ENCODE results near the gene LRRC47. TPM values are rescaled to one million over a fixed set of nuclear protein-coding genes. Genes with fewer than 3 reads are reported as not detected.

The LRRC47 gene
- total and polyA plus RNA-seq, 2 of the 8 experiments (the other 6 are each of a cell fraction or from before 2014, with no cell fraction given): 38.3 to 82.4 TPM

GRCh38 chr1:3736131-3736561 is 60.2 kb downstream of the LRRC47 start:
- CTCF ChIA-PET (ENCODE audit: partially characterized antibody): interaction anchor here (0.6 kb wide), 1 partner anchor 85 kb away, joined by 3 read pairs; no protein-coding TSS in a partner anchor
- H3K4ac ChIP-seq (replicated peaks; ENCODE audit: insufficient read length, low read depth, low read length): no peak overlapping the region
- no peak overlapping the region for H3K14ac ChIP-seq (ENCODE audit: insufficient read length)
- no peak overlapping the region for H2BK15ac ChIP-seq (ENCODE audit: low read length)
- DNase-seq (ENCODE audit: low read depth in 1 of 2, low spot score in 2 of 2) (no peak), FAIRE-seq (no peak)
- H2BK12ac ChIP-seq (ENCODE audit: low read depth, low read length): no peak overlapping the region
- no peaks in the 10 kb centered on the region for H3K79me2 ChIP-seq (ENCODE audit: control insufficient read depth in 1 of 2, insufficient read depth in 2 of 2, low read length in 2 of 2)
- H3K23me2 ChIP-seq (ENCODE audit: low read depth, low read length): no peaks in the 10 kb centered on the region; the same call in 1 of the 2 replicates
- peaks cover 0 to 19% (median 13%) of the 10 kb centered on the region in 4 experiments; a peak in 5 of 7 replicates for H3K4me1 ChIP-seq (replicated peaks in 1 of 4; ENCODE audit: control insufficient read depth in 3 of 4, insufficient read depth in 4 of 4, low read length in 3 of 4)
- POLR2A ChIA-PET (ENCODE audit: partially characterized antibody): interaction anchor here (1.0 to 2.0 kb wide), 4 partner anchors 10 to 32 kb away, joined by 3 to 7 read pairs (median 6); no protein-coding TSS in a partner anchor
- 94% methylated on average over 13 of the region's 13 CpGs; no CpG with 5 or more reads in 1 of the 2 experiments for WGBS, 2 experiments (ENCODE audit: extremely low coverage in 1 of 2, insufficient coverage in 1 of 2, insufficient read length in 1 of 2, insufficient replicate concordance in 2 of 2, low coverage in 1 of 2, low lambda C conversion rate in 2 of 2, missing lambda C conversion rate in 1 of 2)
- H3K23ac ChIP-seq (ENCODE audit: insufficient read length): no peak overlapping the region
- no peak overlapping the region for H3K4me3 ChIP-seq (ENCODE audit: extremely low read depth in 1 of 4, insufficient read depth in 2 of 4, low read depth in 3 of 4, low read length in 4 of 4)
- H3K56ac ChIP-seq (replicated peaks; ENCODE audit: insufficient read length, low read depth, low read length): no peak overlapping the region
- no peak overlapping the region for H2AFZ ChIP-seq (ENCODE audit: low read length)
- H3K18ac ChIP-seq (ENCODE audit: extremely low read depth, low read length): no peak overlapping the region
- no peak overlapping the region for H3K9ac ChIP-seq (replicated peaks in 1 of 4; ENCODE audit: extremely low read depth in 1 of 4, low read depth in 3 of 4, low read length in 3 of 4)
- no peak overlapping the region for H2AK5ac ChIP-seq (ENCODE audit: low read depth, low read length)
- no peak overlapping the region for H3K27ac ChIP-seq (ENCODE audit: low read depth, low read length)
- H3K79me1 ChIP-seq (ENCODE audit: low read depth, low read length): no peaks in the 10 kb centered on the region; the same call in 1 of the 2 replicates
- no peak overlapping the region for H2BK20ac ChIP-seq (ENCODE audit: low read length)
- H3K27me3 ChIP-seq (replicated peaks in 1 of 4; ENCODE audit: control insufficient read depth in 3 of 4, extremely low read depth in 1 of 4, insufficient read depth in 3 of 4, low read length in 3 of 4): no peaks in the 10 kb centered on the region; a peak in 2 of 7 replicates
- H2BK120ac ChIP-seq (replicated peaks; ENCODE audit: low read depth, low read length): no peak overlapping the region
- no peak overlapping the region for H3K4me2 ChIP-seq (ENCODE audit: insufficient read depth in 1 of 2, low read depth in 2 of 2, low read length in 2 of 2)
- H4K91ac ChIP-seq (replicated peaks; ENCODE audit: insufficient read length, low read length): no peak overlapping the region
- peaks cover 10 to 42% (median 34%) of the 10 kb centered on the region in 4 experiments; a peak in 7 of 8 replicates for H3K36me3 ChIP-seq (ENCODE audit: control insufficient read depth in 2 of 4, insufficient read depth in 4 of 4, low read length in 3 of 4)
- H4K5ac ChIP-seq (ENCODE audit: insufficient read length, low read depth, low read length): no peak overlapping the region
- H4K20me1 ChIP-seq (replicated peaks in 1 of 2; ENCODE audit: control insufficient read depth in 1 of 2, insufficient read depth in 2 of 2, low read length in 2 of 2): peaks cover 0 to 12% of the 10 kb centered on the region in 2 experiments
- H3K9me3 ChIP-seq (ENCODE audit: insufficient read depth in 2 of 2, low read depth in 1 of 2, low read length in 1 of 2): no peaks in the 10 kb centered on the region
- H2BK5ac ChIP-seq (ENCODE audit: low read depth, low read length): no peak overlapping the region
- no peak overlapping the region for H4K8ac ChIP-seq (ENCODE audit: extremely low read depth, insufficient read depth, low read length)
- no peak for TF ChIP-seq E2F6 (IDR thresholded peaks at IDR 0.05)
- TF ChIP-seq KDM4A (IDR thresholded peaks at IDR 0.05; ENCODE audit: low read depth, low read length, severe bottlenecking): no peak
- TF ChIP-seq FOSL1 (IDR thresholded peaks at IDR 0.05; ENCODE audit: insufficient read depth, low read depth, low read length): no peak

All from H1 (cell line).